Measurements from ENCODE around the gene CNOT11.
"Not testable (repeated sequence)": the region's sequence is repeated elsewhere in the genome, so short reads cannot be mapped to it uniquely, and the experiment has no call there.

The CNOT11 gene

GRCh38 chr2:101248756-101249155, 3.9 kb upstream of the CNOT11 start:
- not testable (repeated sequence) for DNase-seq

- DNase-seq, result no peak
These were observed 2.9 kb upstream of the CNOT11 start for GRCh38 chr2:101249826-101250225.

GRCh38 chr2:101251246-101251781, 1.4 kb upstream of the CNOT11 start:
- not testable (repeated sequence) for DNase-seq

- DNase-seq, result no peak
These were observed 760 bp upstream of the CNOT11 start for GRCh38 chr2:101251844-101252407.

- no peak for DNase-seq
These were observed 472 bp downstream of the CNOT11 start for GRCh38 chr2:101253013-101253702.

GRCh38 chr2:101253703-101254450, 1.2 kb downstream of the CNOT11 start:
- DNase-seq, result no peak

- DNase-seq, result no peak
These were observed 2.8 kb downstream of the CNOT11 start for GRCh38 chr2:101255501-101255900.

GRCh38 chr2:101256316-101256715, 3.6 kb downstream of the CNOT11 start:
- DNase-seq, result no peak

GRCh38 chr2:101258804-101259203, 6.1 kb downstream of the CNOT11 start:
- DNase-seq, result no peak

GRCh38 chr2:101262142-101262541, 9.5 kb downstream of the CNOT11 start:
- no peak for DNase-seq

- DNase-seq, result no peak
These were observed 10.7 kb downstream of the CNOT11 start for GRCh38 chr2:101263377-101263800.

- no peak for DNase-seq
These were observed 11.8 kb downstream of the CNOT11 start for GRCh38 chr2:101264360-101264939.

GRCh38 chr2:101265893-101266499, 13.3 kb downstream of the CNOT11 start:
- no peak for DNase-seq

- DNase-seq, result no peak
These were observed 15.3 kb downstream of the CNOT11 start for GRCh38 chr2:101267671-101268656.

- no peak for DNase-seq
These were observed 18.1 kb downstream of the CNOT11 start for GRCh38 chr2:101270700-101271259.

GRCh38 chr2:101272045-101272784, 19.5 kb downstream of the CNOT11 start:
- DNase-seq, result no peak

GRCh38 chr2:101273056-101273455, 20.4 kb downstream of the CNOT11 start:
- DNase-seq, result no peak

- no peak for DNase-seq
These were observed 21.5 kb downstream of the CNOT11 start for GRCh38 chr2:101274142-101274541.

- DNase-seq, result no peak
These were observed 24.4 kb downstream of the CNOT11 start for GRCh38 chr2:101277111-101277510.

- no peak for DNase-seq
These were observed 26.2 kb downstream of the CNOT11 start for GRCh38 chr2:101278925-101279324.

GRCh38 chr2:101281482-101281881, 28.8 kb downstream of the CNOT11 start:
- DNase-seq, result no peak
